ENCODE measurements around the gene CITED2.

GRCh38 chr6:139398658-139399057 is 24.2 kb upstream of the CITED2 start:
- TF ChIP-seq, protein P1, sequence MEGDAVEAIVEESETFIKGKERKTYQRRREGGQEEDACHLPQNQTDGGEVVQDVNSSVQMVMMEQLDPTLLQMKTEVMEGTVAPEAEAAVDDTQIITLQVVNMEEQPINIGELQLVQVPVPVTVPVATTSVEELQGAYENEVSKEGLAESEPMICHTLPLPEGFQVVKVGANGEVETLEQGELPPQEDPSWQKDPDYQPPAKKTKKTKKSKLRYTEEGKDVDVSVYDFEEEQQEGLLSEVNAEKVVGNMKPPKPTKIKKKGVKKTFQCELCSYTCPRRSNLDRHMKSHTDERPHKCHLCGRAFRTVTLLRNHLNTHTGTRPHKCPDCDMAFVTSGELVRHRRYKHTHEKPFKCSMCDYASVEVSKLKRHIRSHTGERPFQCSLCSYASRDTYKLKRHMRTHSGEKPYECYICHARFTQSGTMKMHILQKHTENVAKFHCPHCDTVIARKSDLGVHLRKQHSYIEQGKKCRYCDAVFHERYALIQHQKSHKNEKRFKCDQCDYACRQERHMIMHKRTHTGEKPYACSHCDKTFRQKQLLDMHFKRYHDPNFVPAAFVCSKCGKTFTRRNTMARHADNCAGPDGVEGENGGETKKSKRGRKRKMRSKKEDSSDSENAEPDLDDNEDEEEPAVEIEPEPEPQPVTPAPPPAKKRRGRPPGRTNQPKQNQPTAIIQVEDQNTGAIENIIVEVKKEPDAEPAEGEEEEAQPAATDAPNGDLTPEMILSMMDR (IDR thresholded peaks at IDR 0.05 in 2 of 3, conservative IDR thresholded peaks at IDR 0.05 in 1 of 3; ENCODE audit: borderline replicate concordance in 1 of 3, insufficient read depth in 1 of 3, low read depth in 2 of 3, low read length in 2 of 3) = no peak
- TF ChIP-seq ZFX (IDR thresholded peaks at IDR 0.05) (no peak), EZH2phosphoT487 (IDR thresholded peaks at IDR 0.05; ENCODE audit: borderline replicate concordance) (no peak), EZH2 (IDR thresholded peaks at IDR 0.05) (no peak)

All from HCT116 (cell line).